HCT116 (cell line): ENCODE results near the gene DNMT1. TPM values are rescaled to one million over a fixed set of nuclear protein-coding genes. Genes with fewer than 3 reads are reported as not detected.

Experiments
- ATAC-seq: fragments of 200-7000 bp; cut with Tn5 transposase; 2 replicates; pipeline ENCODE4 v1.9.1; 2020; ENCODE audit warnings: mild to moderate bottlenecking, moderate library complexity
- BruUV-seq: library from RNA; stranded (reverse); fragments of 400-500 nt; replicated peaks from 2 replicates; lab custom pipeline; 2021; lab: Mats Ljungman, UMichigan
- CTCF ChIA-PET: fragments of 300-600 bp; sonication (Branson Sonifier 250); formaldehyde crosslinking; loops from one replicate; lab custom pipeline; 2021; ENCODE audit warnings: antibody characterized with exemption; lab: Charles Lee
- POLR2A ChIA-PET: fragments of 300-600, 350-600 bp; sonication (Branson Sonifier 250); formaldehyde crosslinking; loops from one replicate; lab custom pipeline; 2021; ENCODE audit warnings: antibody characterized with exemption; lab: Charles Lee
- RAD21 ChIA-PET, 2 experiments: fragments of 300-600 bp; sonication (Branson Sonifier 250); formaldehyde crosslinking; loops; one replicate each; lab custom pipeline; 2023; ENCODE audit warnings: low total read pairs in 2 of 2; ENCODE audit not compliant: uncharacterized antibody in 2 of 2, unreplicated experiment in 2 of 2, low non-redundant PET in 1 of 2; lab: Charles Lee
- DNase-seq: peaks from one replicate; pipeline ENCODE4 v3.0.0-alpha.2; 2010; ENCODE audit warnings: low read depth, low spot score
- H2AFZ ChIP-seq: fragments of 200-600 bp; shearing (Covaris generic), sonication (generic); 2 replicates; pipeline ENCODE4 v1.6.1; 2017; ENCODE audit warnings: low read depth, mixed run types, mixed read lengths, antibody characterized with exemption, low read length; ENCODE audit not compliant: poor library complexity, severe bottlenecking
- H3K27ac ChIP-seq: 2 replicates; pipeline ENCODE4 v1.5.1; 2012; ENCODE audit warnings: low read depth, low read length
- H3K27me3 ChIP-seq: fragments of 200-600 bp; sonication (generic); 2 replicates; pipeline ENCODE4 v1.6.1; 2016; ENCODE audit warnings: mixed run types, low read length, mixed read lengths; ENCODE audit not compliant: insufficient read depth
- H3K36me3 ChIP-seq, 2 experiments: fragments of 200-500 bp in 1 of 2; fragments of 200-600 bp in 1 of 2; sonication (Bioruptor generic) in 1 of 2; sonication (generic) in 1 of 2; 2 replicates each; pipeline versions ENCODE4 v1.5.1 to v1.6.1; 2014 to 2016; ENCODE audit warnings: low read length in 2 of 2, inconsistent platforms in 1 of 2, mixed read lengths in 1 of 2, mixed run types in 1 of 2; ENCODE audit not compliant: insufficient read depth in 2 of 2, control insufficient read depth in 1 of 2
- H3K4me1 ChIP-seq, 2 experiments: fragments of 200-600 bp in 1 of 2; sonication (generic) in 1 of 2; 2 replicates each; pipeline versions ENCODE4 v1.5.1 to v1.6.1; 2012 to 2017; ENCODE audit warnings: low read length in 2 of 2, inconsistent platforms in 1 of 2, mild to moderate bottlenecking in 1 of 2, mixed read lengths in 1 of 2, mixed run types in 1 of 2, moderate library complexity in 1 of 2; ENCODE audit not compliant: insufficient read depth in 2 of 2, control insufficient read depth in 1 of 2
- H3K4me2 ChIP-seq: fragments of 200-600 bp; sonication (generic); 2 replicates; pipeline ENCODE4 v1.6.1; 2017; ENCODE audit warnings: mixed run types, low read length, mixed read lengths
- H3K4me3 ChIP-seq, 2 experiments: fragments of 200-600 bp in 1 of 2; sonication (generic) in 1 of 2; replicated peaks in 1 of 2; 2 replicates each; pipeline ENCODE4 v1.5.1; 2011 to 2016; ENCODE audit warnings: low read length in 2 of 2, control low read depth in 1 of 2, low read depth in 1 of 2, mild to moderate bottlenecking in 1 of 2, mixed read lengths in 1 of 2, mixed run types in 1 of 2
- H3K79me2 ChIP-seq: fragments of 200-600 bp; sonication (generic); 2 replicates; pipeline ENCODE4 v1.6.1; 2017; ENCODE audit warnings: mild to moderate bottlenecking, mixed run types, low read length, moderate library complexity, mixed read lengths; ENCODE audit not compliant: insufficient read depth
- H3K9ac ChIP-seq: fragments of 200-600 bp; sonication (generic); 2 replicates; pipeline ENCODE4 v1.6.1; 2016; ENCODE audit warnings: low read length, mixed read lengths
- H3K9me2 ChIP-seq: fragments of 200-600 bp; sonication (generic), shearing (Covaris generic); 2 replicates; pipeline ENCODE4 v1.6.1; 2017; ENCODE audit warnings: mixed run types, mild to moderate bottlenecking, moderate library complexity; ENCODE audit not compliant: insufficient read depth
- H3K9me3 ChIP-seq, 2 experiments: fragments of 200-500 bp in 1 of 2; fragments of 200-600 bp in 1 of 2; sonication (Bioruptor generic) in 1 of 2; sonication (generic) in 1 of 2; 2 replicates each; pipeline ENCODE4 v1.6.1; 2014 to 2017; ENCODE audit warnings: low read length in 2 of 2, mixed read lengths in 2 of 2, inconsistent platforms in 1 of 2, low read depth in 1 of 2, mild to moderate bottlenecking in 1 of 2, mixed run types in 1 of 2, moderate library complexity in 1 of 2; ENCODE audit not compliant: control insufficient read depth in 1 of 2, insufficient read depth in 1 of 2
- H4K20me1 ChIP-seq: fragments of 200-600 bp; sonication (generic), shearing (Covaris generic); 2 replicates; pipeline ENCODE4 v1.6.1; 2017; ENCODE audit warnings: mixed run types, mild to moderate bottlenecking, moderate library complexity; ENCODE audit not compliant: insufficient read depth
- EGR1 ChIP-seq: IDR thresholded peaks from 2 replicates; pipeline ENCODE4 v1.6.1; 2012; ENCODE audit warnings: low read depth
- JUND ChIP-seq: IDR thresholded peaks from 2 replicates; pipeline ENCODE4 v1.6.1; 2012
- RAD21 ChIP-seq: IDR thresholded peaks from 2 replicates; pipeline ENCODE4 v1.6.1; 2012; ENCODE audit warnings: low read depth, mild to moderate bottlenecking
- SIN3A ChIP-seq: IDR thresholded peaks from 2 replicates; pipeline ENCODE4 v1.6.1; 2012; ENCODE audit warnings: low read depth
- SP1 ChIP-seq: IDR thresholded peaks from 2 replicates; pipeline ENCODE4 v1.6.1; 2012; ENCODE audit warnings: low read depth
- intact Hi-C: fragments of 100-400 bp; cut with micrococcal nuclease; formaldehyde crosslinking; loops from 2 replicates; pipeline ENCODE4 v1.10.0; 2022
- total RNA-seq: library from RNA; stranded (reverse); gene quantifications from one replicate; pipeline ENCODE4 v1.2.1, GENCODE V29; 2021; ENCODE audit not compliant: unreplicated experiment
- TF ChIP-seq, protein P1 (sequence below): IDR thresholded peaks from 2 replicates; pipeline ENCODE4 v1.6.1; 2012
- TF ChIP-seq, protein P2 (sequence below): IDR thresholded peaks from 2 replicates; pipeline ENCODE4 v1.6.1; 2012; ENCODE audit warnings: low read depth
- TF ChIP-seq, protein P3 (sequence below), 3 experiments: fragments of 200-600 bp in 1 of 3; sonication (generic) in 1 of 3; IDR thresholded peaks in 2 of 3; conservative IDR thresholded peaks in 1 of 3; 2 replicates each; pipeline ENCODE4 v1.5.1; 2012 to 2017; ENCODE audit warnings: low read depth in 2 of 3, low read length in 2 of 3, antibody characterized with exemption in 1 of 3, borderline replicate concordance in 1 of 3, control low read depth in 1 of 3, mild to moderate bottlenecking in 1 of 3, mixed read lengths in 1 of 3, mixed run types in 1 of 3, moderate library complexity in 1 of 3; ENCODE audit not compliant: insufficient read depth in 1 of 3

Gene DNMT1
- total RNA-seq, 1 experiment from 2014 or later: 235 TPM

DNA sequence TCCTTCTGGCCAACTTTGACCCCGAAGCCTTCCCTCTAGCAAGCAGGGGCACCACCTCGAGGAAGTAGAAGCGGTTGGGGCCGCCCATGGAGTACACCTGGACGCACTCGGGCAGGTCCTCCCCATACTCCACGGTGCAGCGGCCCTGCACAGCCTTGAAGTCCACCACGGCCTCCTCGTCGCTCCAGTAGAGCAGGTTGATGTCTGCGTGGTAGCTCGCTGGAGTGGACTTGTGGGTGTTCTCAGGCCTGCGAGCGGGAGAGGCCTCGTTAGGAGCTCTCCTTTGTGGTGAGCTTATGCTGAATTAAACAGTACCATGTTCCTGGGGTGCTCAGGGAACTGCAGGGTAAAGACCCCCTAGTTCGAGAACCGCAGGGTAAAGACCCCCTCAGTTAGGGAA lies 52.8 kb downstream of the DNMT1 start:
- ChIA-PET RAD21 (no interaction called here), POLR2A (no interaction called here), CTCF (no interaction called here)
- intact Hi-C loops: no loop called here
- H3K4me3 ChIP-seq: no peak overlapping the region
- H3K27ac ChIP-seq: no peak overlapping the region
- DNase-seq (no peak), ATAC-seq (no peak)
- no peaks in the 10 kb centered on the region for H4K20me1 ChIP-seq
- no peaks in the 10 kb centered on the region for H3K4me1 ChIP-seq
- no peaks in the 10 kb centered on the region for H3K9me2 ChIP-seq
- H3K9ac ChIP-seq: no peak overlapping the region
- H3K9me3 ChIP-seq: no peaks in the 10 kb centered on the region
- no TSS peak for BruUV-seq
- no peak overlapping the region for H3K4me2 ChIP-seq
- H3K36me3 ChIP-seq: peaks cover 57 to 90% of the 10 kb centered on the region in 2 experiments
- H2AFZ ChIP-seq: no peak overlapping the region
- H3K27me3 ChIP-seq: no peaks in the 10 kb centered on the region
- H3K79me2 ChIP-seq: peaks cover 11% of the 10 kb centered on the region; the same call in 1 of the 2 replicates
- TF ChIP-seq RAD21 (no peak), JUND (no peak), EGR1 (no peak), SIN3A (no peak), SP1 (no peak)
- TF ChIP-seq, protein P1, sequence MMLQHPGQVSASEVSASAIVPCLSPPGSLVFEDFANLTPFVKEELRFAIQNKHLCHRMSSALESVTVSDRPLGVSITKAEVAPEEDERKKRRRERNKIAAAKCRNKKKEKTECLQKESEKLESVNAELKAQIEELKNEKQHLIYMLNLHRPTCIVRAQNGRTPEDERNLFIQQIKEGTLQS: no peak
- TF ChIP-seq, protein P2, sequence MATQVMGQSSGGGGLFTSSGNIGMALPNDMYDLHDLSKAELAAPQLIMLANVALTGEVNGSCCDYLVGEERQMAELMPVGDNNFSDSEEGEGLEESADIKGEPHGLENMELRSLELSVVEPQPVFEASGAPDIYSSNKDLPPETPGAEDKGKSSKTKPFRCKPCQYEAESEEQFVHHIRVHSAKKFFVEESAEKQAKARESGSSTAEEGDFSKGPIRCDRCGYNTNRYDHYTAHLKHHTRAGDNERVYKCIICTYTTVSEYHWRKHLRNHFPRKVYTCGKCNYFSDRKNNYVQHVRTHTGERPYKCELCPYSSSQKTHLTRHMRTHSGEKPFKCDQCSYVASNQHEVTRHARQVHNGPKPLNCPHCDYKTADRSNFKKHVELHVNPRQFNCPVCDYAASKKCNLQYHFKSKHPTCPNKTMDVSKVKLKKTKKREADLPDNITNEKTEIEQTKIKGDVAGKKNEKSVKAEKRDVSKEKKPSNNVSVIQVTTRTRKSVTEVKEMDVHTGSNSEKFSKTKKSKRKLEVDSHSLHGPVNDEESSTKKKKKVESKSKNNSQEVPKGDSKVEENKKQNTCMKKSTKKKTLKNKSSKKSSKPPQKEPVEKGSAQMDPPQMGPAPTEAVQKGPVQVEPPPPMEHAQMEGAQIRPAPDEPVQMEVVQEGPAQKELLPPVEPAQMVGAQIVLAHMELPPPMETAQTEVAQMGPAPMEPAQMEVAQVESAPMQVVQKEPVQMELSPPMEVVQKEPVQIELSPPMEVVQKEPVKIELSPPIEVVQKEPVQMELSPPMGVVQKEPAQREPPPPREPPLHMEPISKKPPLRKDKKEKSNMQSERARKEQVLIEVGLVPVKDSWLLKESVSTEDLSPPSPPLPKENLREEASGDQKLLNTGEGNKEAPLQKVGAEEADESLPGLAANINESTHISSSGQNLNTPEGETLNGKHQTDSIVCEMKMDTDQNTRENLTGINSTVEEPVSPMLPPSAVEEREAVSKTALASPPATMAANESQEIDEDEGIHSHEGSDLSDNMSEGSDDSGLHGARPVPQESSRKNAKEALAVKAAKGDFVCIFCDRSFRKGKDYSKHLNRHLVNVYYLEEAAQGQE: no peak
- TF ChIP-seq, protein P3, sequence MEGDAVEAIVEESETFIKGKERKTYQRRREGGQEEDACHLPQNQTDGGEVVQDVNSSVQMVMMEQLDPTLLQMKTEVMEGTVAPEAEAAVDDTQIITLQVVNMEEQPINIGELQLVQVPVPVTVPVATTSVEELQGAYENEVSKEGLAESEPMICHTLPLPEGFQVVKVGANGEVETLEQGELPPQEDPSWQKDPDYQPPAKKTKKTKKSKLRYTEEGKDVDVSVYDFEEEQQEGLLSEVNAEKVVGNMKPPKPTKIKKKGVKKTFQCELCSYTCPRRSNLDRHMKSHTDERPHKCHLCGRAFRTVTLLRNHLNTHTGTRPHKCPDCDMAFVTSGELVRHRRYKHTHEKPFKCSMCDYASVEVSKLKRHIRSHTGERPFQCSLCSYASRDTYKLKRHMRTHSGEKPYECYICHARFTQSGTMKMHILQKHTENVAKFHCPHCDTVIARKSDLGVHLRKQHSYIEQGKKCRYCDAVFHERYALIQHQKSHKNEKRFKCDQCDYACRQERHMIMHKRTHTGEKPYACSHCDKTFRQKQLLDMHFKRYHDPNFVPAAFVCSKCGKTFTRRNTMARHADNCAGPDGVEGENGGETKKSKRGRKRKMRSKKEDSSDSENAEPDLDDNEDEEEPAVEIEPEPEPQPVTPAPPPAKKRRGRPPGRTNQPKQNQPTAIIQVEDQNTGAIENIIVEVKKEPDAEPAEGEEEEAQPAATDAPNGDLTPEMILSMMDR (IDR thresholded peaks at IDR 0.05 in 2 of 3, conservative IDR thresholded peaks at IDR 0.05 in 1 of 3; ENCODE audit: borderline replicate concordance in 1 of 3, insufficient read depth in 1 of 3, low read depth in 2 of 3, low read length in 2 of 3): no peak
